Bone marrow (tissue), 2 donors: Measurements from ENCODE around the gene SLC34A1.
"Not testable (repeated sequence)": the region's sequence is repeated elsewhere in the genome, so short reads cannot be mapped to it uniquely, and the experiment has no call there.

Experiments used
- DNase-seq, 2 donors: peaks; one replicate each; lab custom pipeline; 2025; lab: John Stamatoyannopoulos, UW

The SLC34A1 gene

GRCh38 chr5:177368869-177369644 is 15.2 kb upstream of the SLC34A1 start:
- no peak for DNase-seq

- no peak for DNase-seq
Measured at GRCh38 chr5:177369645-177370440, 14.4 kb upstream of the SLC34A1 start.

- peak in 1 of 2 donors; percentile 59 for DNase-seq
Measured at GRCh38 chr5:177370488-177371119, 13.6 kb upstream of the SLC34A1 start.

- no peak for DNase-seq
Measured at GRCh38 chr5:177371120-177372033, 12.9 kb upstream of the SLC34A1 start.

DNA sequence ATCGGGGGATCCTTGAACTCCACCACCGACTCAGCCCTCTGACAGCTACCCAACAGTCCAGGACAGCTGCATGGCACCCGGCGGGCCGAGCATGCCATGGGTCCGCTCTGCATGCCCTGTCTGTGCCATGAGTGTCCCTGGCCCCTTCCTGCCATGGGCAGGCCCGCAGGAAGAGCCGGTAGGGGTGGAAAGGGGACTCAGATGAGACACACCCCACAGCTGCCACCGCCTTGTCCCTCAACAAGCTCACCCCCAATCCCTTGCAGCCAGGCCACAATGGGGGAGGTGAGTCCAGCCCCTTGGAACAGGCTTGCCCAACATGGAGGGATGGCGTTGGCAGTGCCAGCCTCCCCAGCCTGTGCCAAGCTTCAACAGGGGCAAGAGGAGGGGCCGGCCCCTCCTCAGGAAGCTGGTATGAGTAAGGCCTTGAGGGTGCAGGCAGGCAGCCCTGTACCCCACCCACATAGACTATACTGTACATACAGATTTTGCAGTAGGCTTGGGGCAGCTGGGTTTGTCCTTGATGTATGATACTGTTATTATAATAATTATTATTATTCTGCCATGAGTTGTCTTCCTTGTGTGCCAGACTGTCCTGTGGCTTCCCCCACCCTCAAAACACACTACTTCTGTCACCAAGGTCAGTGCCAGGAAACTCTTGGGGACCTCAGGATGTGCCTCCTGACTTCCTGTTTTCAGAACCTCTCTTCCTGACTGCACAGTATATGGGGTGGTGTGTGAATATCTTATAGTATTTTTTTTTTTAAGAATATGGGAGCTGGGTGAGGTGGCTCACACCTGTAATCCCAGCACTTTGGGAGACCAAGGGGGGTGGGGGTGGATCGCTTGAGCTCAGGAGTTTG is 12.0 kb upstream of the SLC34A1 start:
- peak in 1 of 2 donors; percentile 54 for DNase-seq

- no peak for DNase-seq
Measured at GRCh38 chr5:177372910-177373309, 11.3 kb upstream of the SLC34A1 start.

GRCh38 chr5:177373806-177374205 is 10.4 kb upstream of the SLC34A1 start:
- no peak for DNase-seq

DNA sequence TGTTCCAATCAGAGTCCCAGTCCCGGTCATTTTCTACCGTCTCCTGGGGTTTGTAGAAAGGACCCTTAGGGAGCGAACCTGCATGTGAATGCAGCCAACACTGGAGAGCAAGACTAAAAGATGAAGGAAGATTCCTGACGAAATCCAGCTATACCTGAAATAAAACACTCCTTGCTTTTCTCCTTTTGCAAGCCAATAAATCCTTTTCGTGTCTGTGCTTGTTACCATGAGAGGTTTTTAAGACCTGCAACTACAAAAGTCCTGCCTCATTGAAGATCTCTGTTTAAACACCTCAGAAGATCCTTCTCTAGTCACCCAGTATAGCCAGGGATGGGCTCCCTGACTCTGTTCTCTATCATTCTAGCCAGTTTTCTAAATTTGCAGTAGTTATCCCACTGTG is 10.0 kb upstream of the SLC34A1 start:
- DNase-seq: no peak

GRCh38 chr5:177375516-177375915 is 8.7 kb upstream of the SLC34A1 start:
- not testable (repeated sequence) for DNase-seq

GRCh38 chr5:177376107-177376506 is 8.1 kb upstream of the SLC34A1 start:
- DNase-seq: no peak

GRCh38 chr5:177377851-177378776 is 6.1 kb upstream of the SLC34A1 start:
- DNase-seq: no peak

DNA sequence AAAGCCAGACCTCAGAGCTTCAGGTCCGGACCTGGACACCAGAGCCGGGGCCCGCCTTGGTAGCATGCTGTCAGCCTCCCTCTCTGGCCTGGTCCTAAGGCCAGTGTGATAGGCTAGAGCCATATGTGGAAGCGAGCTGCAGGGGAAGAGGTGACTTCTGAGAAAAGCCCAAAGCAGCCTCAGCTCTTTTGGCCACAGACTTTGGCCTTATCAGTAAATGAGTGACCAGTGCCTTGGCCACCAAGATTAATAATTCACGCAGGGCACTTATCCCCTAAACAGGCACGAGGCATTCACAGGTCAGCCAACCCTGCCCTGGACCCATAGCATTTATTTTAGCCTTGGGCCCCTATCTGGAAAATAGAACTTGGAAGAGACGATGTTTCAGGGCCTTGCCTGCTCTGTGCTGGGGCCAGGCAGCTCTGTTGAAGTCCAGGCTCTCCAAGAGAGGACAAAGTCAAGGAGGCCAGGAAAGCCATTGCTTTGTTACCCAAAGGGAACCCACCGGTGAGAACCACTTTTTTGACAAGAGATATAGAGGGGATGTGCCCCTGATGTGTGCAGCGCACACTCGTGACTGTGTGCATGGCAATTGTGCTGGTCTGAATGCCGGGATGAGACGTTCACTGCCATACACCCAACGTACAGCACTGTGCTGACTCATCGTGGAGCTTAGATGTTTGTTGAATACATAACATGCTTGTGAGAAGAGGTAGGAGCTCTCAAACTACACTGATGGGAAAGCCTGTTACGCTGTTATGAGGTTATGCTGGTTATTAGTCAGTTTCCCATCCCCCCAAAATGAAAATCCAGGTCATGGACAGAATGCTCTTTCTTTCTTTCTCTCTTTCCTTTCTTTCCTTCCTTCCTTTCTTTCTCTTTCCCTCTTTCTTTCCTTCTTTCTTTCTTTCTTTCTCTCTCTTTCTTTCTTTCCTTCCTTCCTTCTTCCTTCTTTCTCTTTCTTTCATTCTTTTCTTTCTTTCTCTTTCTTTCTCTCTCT is 5.0 kb upstream of the SLC34A1 start:
- peak in 1 of 2 donors; percentile 43 for DNase-seq

- no peak for DNase-seq
Measured at GRCh38 chr5:177380805-177381126, 3.5 kb upstream of the SLC34A1 start.

DNA sequence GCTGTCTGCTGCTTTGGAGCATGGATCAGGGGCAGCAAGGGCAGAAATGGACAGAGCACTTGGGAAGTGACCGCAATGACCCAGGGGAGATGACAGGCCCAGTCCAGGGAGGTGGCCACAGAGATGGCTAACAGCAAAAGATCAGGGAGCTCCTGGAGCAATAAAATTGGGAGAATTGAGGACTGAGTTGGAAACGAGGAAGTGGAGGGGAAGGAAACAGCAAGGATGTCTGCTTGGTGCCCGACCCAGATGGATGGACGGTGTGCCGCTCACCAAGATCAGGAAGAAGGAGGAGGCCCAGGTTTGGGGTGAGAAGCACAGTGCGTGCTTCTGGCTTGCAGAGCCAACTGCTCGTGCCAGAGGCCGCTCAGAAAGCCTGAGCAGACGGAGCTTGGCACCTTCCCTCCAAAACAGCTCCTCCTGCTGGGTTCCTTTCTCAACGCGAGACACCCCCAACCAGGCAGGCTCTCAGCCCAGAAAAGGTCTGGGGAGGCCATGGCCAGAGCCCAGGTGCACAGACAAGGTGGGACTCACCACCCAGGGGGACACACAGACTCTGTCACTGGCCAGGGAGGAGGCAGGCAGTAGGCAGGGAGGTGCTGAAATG is 1.7 kb upstream of the SLC34A1 start:
- DNase-seq: peak in 1 of 2 donors; percentile 42

DNA sequence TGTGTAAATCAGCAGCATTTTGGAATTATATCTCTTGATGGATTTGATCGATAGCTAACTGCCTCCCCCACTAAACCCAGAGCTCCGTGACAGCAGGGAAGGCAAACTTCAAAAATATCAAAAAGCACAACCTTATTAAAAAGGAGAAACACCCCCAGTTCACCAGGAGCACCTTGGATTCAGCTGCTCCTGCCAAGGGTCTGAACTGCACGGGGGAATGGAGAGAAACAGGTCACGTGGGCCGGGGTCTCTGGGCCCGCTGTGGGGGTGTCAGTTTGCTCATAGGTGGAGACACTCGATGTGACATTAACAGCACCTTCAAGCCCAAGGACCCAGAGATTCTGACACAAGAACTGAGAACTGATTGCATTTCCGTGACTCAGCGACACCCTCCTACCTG is 1.1 kb upstream of the SLC34A1 start:
- no peak for DNase-seq

DNA sequence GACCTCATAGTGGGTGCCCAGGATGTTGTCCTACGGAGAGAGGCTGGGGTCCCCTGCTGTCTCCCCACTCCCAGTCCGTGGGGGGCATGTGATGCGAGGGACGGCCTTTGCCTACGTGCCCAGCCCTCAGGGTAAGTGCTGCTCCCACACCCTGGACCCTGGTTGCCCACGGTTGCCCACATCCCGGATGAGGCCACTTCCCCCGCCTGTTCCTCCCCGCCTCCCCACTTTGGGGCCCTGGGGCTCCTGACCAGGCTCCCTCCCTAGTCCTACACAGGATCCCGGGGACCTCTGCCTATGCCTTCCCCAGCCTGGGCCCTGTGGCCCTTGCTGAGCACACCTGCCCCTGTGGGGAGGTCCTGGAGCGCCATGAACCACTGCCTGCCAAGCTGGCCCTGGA is 1.5 kb downstream of the SLC34A1 start:
- DNase-seq: no peak

- DNase-seq: no peak
Measured at GRCh38 chr5:177386542-177386941, 2.3 kb downstream of the SLC34A1 start.

- DNase-seq: no peak
Measured at GRCh38 chr5:177387405-177387804, 3.2 kb downstream of the SLC34A1 start.
